Kidney epithelial cell (primary cell): ENCODE measurements around the gene AAR2. TPM values are rescaled to one million over a fixed set of nuclear protein-coding genes. Genes with fewer than 3 reads are reported as not detected.

Source experiments
- DNase-seq: peaks from one replicate; pipeline ENCODE4 v3.0.0-alpha.2; 2010; ENCODE audit warnings: low read depth
- H3K27me3 ChIP-seq: 2 replicates; pipeline ENCODE4 v1.6.0; 2011; ENCODE audit warnings: low read length; ENCODE audit not compliant: control insufficient read depth, insufficient read depth
- H3K36me3 ChIP-seq: 2 replicates; pipeline ENCODE4 v1.5.1; 2011; ENCODE audit warnings: low read length; ENCODE audit not compliant: control insufficient read depth, insufficient read depth
- H3K4me3 ChIP-seq: 2 replicates; pipeline ENCODE4 v1.5.1; 2011; ENCODE audit warnings: low read depth, mild to moderate bottlenecking, control low read depth, low read length
- CTCF ChIP-seq: IDR thresholded peaks from 2 replicates; pipeline ENCODE4 v1.5.1; 2011; ENCODE audit warnings: mild to moderate bottlenecking, moderate library complexity, low read length, control low read depth, inconsistent platforms; ENCODE audit not compliant: insufficient read depth, poor library complexity, severe bottlenecking
- total RNA-seq: library from RNA; depleted of rRNA; stranded (reverse); fragments of >200 nt; gene quantifications from 2 replicates; pipeline ENCODE4 v1.2.3, GENCODE V29; 2015

The AAR2 gene
- total RNA-seq, 1 donor from 2014 or later: 30.1 TPM

DNA sequence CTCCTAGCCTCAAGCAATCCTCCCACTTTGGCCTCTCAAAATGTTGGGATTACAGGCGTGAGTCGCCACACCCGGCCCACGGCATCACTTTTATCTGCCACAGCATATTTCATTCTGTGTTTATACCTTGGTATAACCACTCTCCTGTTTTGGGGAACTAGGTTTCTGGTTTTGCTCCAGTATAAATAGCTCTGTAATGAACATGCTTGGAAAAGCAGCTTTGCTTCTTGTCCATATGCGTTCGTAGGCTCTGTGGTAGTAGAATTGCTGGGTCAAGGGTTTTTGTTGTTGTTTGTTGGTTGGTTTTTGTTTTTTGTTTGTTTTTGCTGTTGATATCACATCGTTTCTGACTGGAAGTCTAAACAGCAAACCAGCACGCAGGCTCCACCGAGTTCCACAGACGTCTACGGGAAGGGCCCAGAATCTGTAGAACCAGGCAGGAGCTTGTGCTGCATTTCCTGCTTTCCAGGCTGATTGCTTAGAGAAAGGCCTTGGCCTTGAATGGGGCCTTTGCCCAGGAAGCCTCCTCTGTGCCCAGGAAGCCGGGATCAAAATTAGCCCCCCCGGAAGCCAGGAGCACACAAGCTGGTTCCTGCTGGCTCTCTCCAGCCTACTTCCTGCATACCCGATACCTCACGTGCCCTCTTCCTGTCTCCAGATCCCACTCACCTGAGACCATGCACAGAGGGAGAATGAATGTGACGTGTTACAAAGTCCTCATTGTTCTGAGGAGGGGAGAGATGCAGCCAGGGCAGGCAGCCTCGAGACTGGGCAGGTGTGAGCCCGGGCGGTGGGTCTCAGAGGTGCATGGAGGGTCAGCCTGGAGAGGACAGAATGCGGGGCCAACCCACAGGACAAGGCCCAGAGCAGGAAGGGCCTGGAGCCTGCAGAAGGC lies 34.7 kb downstream of the AAR2 start:
- Histone ChIP-seq H3K27me3 (peaks cover 14% of the 10 kb centered on the region), H3K4me3 (no peak overlapping the region), H3K36me3 (no peaks in the 10 kb centered on the region)
- no peak for TF ChIP-seq CTCF
- DNase-seq: no peak

DNA sequence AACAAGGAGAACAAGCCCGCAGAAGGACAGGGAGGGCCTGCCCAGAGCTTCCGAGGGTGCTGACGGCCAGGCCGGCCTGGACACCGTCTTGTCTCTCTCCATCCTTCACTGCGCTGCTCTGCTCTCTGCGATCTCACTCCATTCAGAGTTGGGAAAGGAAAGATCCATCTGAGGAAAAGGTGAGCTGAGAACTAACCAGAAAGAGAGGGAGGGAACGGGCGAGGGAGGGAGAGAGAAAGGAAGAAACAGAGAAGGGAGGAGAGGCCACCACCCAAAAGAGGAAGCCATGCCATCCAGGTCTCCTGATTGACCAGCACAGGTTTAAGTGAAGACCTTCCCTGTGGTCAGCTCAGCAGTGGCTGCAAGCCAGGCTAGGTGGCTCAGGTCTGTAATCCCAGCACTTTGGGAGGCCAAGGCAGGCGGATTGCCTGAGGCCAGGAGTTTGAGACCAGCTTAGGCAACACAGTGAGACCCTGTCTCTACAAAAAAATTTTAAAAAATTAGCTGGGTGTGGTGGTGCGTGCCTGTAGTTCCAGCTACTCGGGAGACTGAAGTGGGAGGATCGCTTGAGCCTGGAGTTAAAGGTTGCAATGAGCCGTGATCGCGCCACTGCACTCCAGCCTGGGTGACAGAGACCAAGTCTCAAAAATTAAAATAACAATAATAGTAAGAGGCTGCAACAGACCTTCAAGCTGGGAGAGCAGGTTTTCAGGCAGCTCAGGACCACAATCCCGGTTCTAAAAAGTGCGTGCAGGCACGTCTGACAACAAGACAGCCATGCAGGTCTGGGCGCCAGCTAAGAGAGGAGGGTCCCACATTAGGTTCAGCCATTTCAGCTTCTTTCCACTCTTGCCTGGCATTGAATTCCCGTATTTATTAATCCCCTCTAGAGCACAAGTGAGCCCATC lies 35.6 kb downstream of the AAR2 start:
- H3K36me3 ChIP-seq: no peaks in the 10 kb centered on the region
- no peak for TF ChIP-seq CTCF
- H3K27me3 ChIP-seq: peaks cover 11% of the 10 kb centered on the region
- no peak overlapping the region for H3K4me3 ChIP-seq
- DNase-seq: no peak

GRCh38 chr20:36272547-36273220 lies 36.4 kb downstream of the AAR2 start:
- Histone ChIP-seq H3K27me3 (peaks cover 13% of the 10 kb centered on the region), H3K4me3 (no peak overlapping the region), H3K36me3 (no peaks in the 10 kb centered on the region)
- no peak for DNase-seq
- no peak for TF ChIP-seq CTCF

GRCh38 chr20:36273414-36274180 lies 37.3 kb downstream of the AAR2 start:
- Histone ChIP-seq H3K27me3 (peaks cover 17% of the 10 kb centered on the region), H3K4me3 (no peak overlapping the region), H3K36me3 (no peaks in the 10 kb centered on the region)
- no peak for DNase-seq
- peak; percentile 40 for TF ChIP-seq CTCF

DNA sequence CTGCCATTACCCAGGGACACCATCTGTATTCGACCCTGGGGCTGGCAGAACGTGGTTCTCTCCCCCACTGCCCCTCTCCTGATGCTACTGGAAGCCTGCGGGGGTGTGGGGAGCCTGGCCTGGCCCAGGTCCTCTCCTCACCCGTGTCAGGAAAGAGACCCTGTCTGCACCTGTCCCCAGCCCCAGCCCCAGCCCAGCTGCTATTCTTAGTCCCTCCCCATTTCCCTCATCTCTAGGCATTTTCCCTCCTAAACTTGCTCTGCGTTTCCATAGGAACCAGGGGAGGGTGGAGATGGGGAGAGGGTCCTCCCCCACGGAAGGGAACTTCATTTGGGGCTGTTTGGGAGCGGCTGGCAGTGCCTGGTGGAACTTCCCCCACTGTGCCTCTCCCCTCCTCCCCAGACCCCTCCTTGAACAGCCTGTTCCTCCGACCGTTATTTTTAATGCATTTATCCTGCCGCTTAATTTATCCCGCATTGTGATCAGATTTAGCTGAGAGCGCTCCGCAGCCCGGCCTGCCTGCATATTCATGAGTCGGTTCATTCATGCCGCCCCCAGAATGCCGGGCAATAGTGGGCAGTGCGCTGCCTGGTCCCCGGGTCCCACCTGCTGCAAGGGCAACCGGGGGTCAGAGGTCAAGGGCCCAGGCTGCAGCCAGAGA lies 38.0 kb downstream of the AAR2 start:
- no peak for DNase-seq
- no peak for TF ChIP-seq CTCF
- H3K4me3 ChIP-seq: no peak overlapping the region

More for the DNA sequence above, 38.0 kb downstream of the AAR2 start:
- H3K27me3 ChIP-seq: peaks cover 19% of the 10 kb centered on the region
- no peaks in the 10 kb centered on the region for H3K36me3 ChIP-seq
